Kidney capillary endothelial cell (primary cell): Measurements from ENCODE around the gene FBXO46.

Experiments used
- DNase-seq: peaks from one replicate; pipeline ENCODE4 v3.0.0-alpha.2; 2018; ENCODE audit warnings: low spot score

Gene FBXO46

DNA sequence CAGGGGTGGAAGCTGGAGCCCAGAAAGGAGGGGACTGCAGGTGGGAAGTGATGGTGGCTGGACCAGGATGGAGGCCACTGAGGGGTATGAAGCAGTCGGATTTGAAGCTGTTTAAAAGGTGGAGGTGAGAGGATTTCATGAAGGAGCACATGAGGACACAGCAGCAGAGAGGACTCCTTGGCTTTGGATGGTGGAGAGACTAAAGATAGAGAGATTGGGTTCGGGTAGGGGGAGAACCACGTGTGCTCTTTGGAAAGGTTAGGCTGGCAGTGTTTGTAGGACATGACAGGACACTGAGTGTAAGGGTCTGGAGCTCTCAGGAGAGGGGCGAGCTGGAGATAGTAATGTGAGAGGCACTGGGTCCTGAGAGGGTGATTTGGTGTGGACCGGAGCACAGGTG is 47.8 kb downstream of the FBXO46 start:
- DNase-seq: no peak

DNA sequence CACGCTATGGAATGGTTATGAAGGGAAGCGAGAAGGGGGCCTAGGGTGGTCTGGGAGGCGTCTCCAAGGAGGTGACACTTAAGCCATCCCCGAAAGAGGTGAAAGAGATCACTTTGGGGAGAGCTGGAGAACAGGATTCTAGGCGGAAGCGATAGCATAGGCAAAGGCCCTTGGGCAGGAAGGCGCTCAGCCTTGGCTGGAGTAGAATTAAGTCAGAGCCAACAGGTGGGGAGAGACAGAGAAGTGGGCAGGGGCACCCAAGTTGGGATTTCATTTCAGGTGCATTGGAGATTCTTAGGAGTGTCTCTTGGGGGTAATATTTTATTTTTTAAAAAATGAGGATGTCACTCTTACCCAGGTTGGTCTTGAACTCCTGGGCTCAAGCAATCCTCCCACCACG is 48.6 kb downstream of the FBXO46 start:
- DNase-seq: no peak

DNA sequence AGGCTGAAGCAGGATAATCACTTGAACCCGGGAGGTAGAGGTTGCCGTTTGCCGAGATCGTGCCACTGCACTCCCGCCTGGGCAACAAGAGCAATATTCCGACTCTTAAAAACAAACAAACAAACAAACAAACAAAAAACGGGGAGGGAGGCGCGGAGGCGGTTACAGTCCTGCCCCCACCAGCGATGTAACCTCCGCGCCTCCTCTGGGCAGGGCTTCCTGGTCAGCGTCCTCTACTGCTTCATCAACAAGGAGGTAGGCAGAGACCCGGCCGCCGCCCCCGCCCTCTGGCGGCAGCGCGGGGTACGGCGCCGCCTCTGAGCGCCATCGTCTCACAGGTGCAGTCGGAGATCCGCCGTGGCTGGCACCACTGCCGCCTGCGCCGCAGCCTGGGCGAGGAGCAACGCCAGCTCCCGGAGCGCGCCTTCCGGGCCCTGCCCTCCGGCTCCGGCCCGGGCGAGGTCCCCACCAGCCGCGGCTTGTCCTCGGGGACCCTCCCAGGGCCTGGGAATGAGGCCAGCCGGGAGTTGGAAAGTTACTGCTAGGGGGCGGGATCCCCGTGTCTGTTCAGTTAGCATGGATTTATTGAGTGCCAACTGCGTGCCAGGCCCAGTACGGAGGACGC is 49.2 kb downstream of the FBXO46 start:
- DNase-seq: peak; percentile 77

DNA sequence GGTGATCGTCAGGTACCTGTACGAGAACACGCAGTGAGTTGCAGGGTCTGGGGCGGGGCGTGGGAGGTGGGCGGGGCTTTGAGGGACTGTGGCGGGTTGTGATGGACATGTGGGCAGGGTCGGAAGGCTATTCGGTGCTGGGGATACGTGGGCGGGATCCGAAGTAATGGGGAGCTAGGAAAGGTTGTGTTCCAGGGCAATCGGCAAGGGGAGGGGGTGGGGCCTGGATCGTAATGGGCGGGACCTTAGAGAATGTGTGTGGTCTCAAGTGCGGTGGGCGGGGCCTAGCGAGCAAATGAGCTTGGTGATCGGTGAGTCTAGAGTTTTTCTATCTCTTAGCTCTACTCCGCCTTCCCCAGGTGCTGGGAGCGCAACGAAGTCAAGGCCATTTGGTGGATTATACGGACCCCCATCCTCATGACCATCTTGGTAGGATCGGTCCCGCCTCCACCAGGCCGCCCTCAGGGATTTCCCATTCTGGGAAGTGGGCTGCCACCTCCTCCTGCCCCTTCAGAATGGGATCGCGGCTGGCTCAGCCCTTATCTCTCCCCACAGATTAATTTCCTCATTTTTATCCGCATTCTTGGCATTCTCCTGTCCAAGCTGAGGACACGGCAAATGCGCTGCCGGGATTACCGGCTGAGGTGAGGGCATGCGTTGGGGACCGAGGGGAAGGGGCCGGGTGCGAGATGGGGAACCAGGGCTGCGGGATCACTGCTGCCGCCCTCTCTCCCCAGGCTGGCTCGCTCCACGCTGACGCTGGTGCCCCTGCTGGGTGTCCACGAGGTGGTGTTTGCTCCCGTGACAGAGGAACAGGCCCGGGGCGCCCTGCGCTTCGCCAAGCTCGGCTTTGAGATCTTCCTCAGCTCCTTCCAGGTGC is 53.1 kb downstream of the FBXO46 start:
- DNase-seq: no peak

DNA sequence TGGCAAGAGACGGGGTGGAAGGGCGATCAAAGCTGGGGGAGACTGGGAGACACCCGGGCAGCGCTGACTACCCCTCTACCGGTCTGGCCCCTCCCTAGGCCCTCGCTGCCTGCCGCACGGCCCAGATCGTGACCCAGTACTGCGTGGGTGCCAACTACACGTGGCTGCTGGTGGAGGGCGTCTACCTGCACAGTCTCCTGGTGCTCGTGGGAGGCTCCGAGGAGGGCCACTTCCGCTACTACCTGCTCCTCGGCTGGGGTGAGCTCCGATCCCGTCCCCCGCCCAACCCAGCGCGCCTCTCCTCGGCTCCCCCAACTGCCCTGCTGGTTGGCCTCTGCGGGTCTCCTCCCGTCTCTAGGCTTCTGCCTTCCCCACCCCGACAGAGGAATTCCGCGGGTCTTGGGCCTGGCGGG is 53.8 kb downstream of the FBXO46 start:
- no peak for DNase-seq

DNA sequence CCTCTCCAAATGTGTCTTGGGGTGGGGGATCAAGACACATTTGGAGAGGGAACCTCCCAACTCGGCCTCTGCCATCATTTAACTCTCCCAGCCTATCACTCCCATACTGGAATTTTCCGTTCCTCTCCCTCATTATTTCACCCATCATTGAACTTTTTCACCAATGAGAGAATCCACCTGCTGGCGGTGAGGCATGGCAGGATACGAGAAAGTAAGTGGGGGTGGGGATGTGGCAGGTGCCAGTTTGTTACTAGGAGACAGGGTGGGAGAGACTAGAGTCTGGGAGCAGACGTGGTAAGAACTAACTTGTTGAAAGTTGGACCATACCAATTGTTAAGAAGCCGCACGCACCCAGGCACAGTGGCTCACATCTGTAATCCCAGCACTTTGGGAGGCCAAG is 55.8 kb downstream of the FBXO46 start:
- DNase-seq: no peak

DNA sequence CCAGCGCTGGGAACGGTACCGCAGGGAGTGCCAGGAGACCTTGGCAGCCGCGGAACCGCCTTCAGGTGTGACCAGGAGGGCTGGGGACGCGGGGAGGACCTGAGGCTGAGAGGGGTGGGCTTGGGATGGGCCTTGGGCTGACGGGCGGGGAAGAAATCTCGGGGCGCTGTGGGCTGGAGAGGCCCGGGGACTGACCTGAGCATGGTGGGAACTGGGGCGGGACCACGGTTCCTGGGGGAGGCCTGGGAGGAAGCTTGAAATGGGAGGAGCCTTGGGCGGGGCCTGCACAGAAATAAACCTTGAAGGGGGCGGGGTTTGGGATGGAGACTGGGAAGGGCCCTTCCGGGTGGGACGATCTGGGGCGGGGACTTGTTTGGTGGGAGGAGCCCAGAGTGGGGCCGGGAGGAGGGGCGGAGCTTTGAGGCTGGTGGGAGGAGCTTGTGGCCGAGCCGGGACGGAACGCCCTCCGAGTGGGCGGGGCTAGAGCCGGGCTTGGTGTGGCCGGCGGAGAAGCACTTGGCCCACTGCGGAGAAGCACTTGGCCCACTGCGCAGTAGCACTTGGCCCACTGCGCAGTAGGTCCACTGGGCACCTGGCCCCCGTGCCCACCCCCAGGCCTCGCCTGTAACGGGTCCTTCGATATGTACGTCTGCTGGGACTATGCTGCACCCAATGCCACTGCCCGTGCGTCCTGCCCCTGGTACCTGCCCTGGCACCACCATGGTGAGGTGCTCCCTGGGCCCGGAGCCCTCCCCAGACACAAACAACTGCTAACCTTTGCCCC is 59.8 kb downstream of the FBXO46 start:
- peak; percentile 69 for DNase-seq

DNA sequence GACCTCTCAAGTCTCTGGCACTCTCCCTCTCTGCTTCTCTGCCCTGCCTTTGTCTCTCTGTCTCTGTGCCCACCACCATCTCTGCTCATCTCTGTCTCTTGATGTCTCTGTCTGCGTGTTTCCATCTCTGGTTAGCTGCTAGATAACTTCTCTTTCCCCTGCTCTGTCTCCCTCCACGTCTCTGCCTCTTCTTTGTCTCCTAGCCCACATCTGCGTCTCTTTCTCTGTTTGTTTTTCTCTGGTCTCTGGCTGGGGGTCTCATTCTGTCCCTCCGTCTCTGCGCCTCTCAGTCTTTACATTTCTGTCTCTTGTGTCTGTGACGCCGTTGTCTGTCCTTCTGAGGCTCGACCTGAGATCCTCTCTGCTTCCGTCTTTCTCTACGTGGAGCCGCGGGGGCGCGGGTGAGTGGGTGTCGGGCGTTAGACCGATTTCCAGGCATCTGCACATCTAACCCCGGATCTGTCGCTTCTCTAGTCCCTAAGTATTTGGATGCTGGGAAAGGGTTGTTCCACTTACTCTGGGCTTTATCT is 62.3 kb downstream of the FBXO46 start:
- no peak for DNase-seq

DNA sequence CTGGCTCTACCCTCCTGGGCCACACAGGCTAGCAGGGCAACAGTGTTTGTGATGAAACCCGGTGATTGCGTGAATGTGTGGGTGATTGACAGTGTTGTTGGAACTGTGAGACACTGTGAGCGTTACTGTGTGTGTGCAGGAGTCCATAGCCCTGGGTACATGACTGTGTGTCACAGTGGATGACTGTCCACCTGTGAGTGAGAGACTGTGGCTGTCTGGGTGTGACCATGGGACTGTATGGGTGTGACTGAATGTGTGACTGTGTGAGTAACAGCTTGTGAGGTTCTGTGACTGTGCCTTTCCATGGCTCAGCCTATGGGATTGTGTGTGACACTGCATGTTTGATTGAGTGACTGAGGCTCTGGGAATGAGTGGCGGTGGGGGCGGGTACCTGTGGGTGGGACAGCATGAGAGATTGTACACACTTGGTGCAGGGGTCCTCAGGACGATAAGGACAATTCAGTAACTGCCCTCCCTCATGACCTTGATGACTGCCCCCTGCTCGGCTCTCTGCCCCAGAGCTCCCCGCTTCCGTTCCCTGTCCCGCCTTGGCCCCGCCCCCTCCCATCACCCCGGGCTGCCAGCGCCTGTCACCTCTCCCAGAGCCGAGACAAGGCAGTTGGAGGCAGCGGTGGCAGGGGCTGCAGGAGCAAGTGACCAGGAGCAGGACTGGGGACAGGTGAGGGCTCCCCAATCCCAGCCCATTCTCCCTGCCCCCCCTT is 62.9 kb downstream of the FBXO46 start, which contains the start of gene GIPR:
TSS of gene GIPR (plus strand) at position 602 of the 722 bp plus-strand sequence. CDS start 1,300 bp downstream, outside the sequence.
- DNase-seq: no peak

DNA sequence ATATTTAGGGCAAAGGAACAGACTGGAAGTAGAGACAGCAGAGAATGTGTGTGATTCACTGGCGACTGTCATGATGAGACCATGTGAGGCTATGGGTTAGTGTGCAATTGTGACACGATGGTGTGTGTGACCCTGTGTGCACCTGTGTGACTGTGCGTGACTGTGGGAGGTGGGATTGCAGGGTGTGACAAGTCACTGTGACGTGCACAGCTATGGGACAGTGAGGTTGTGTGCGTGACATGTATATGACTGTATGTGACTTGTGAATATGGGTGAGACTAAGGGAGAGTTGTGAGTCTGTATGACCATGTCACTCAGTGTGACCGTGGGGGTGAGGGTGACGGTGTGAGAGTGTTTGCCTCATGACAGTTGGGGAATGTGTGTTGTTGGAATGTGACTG is 66.1 kb downstream of the FBXO46 start:
- DNase-seq: no peak

DNA sequence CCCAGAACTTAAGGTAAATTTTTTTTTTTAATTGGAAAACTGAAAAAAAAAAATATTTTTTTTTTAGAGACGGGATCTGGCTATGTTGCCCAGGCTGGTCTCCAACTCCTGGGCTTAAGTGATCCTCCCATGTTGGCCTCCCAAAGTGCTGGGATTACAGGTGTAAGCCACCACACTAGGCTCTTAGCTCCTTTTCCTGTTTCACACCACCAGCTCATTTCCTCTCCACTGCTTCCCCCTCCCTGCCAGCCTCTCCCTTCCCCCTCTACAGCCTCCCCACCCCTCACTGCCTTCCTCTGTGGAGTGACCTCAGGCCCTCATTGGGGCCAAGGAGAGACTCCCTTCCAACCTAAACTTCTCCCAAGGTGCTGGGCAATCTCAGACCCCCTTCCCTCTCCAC is 66.9 kb downstream of the FBXO46 start:
- DNase-seq: no peak

DNA sequence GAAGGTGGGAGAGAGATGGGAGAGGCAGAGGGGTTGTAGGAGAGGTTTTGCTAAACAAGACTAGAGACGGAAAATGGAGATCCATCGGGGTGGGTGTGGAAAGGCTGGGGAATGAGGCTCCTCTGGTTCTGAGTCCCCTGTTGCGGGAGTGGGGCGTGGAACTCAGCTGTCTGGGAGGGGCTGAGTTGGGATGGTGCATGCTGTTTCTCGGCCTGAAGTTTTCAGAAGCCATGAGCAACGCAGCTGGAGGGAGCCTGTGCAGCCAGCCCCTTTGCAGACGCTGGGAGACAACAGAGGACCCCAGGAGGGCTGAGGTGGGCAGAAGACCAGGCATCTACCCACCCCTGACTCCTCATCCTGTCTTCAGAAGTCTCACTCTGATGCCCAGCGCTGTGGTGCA is 70.1 kb downstream of the FBXO46 start:
- DNase-seq: no peak
